Mucosa of rectum (tissue), 2 donors: ENCODE measurements around the gene CTIF.

Experiments
- H3K27ac ChIP-seq, 2 donors: one replicate each; pipeline ENCODE4 v1.7.0; 2013; ENCODE audit warnings: inconsistent platforms in 2 of 2, low read depth in 2 of 2, low read length in 2 of 2
- H3K27me3 ChIP-seq, 2 donors: one replicate each; pipeline ENCODE4 v1.7.0; 2013; ENCODE audit warnings: low read length in 2 of 2; ENCODE audit not compliant: control insufficient read depth in 2 of 2, insufficient read depth in 2 of 2
- H3K36me3 ChIP-seq, 2 donors: one replicate each; pipeline ENCODE4 v1.7.0; 2013; ENCODE audit warnings: low read length in 2 of 2; ENCODE audit not compliant: control insufficient read depth in 2 of 2, insufficient read depth in 2 of 2
- H3K4me1 ChIP-seq, 2 donors: one replicate each; pipeline ENCODE4 v1.7.0; 2013; ENCODE audit warnings: low read length in 2 of 2, mild to moderate bottlenecking in 1 of 2; ENCODE audit not compliant: control insufficient read depth in 2 of 2, insufficient read depth in 2 of 2
- H3K4me3 ChIP-seq, 2 donors: one replicate each; pipeline ENCODE4 v1.7.0; 2013; ENCODE audit warnings: low read length in 2 of 2
- H3K9ac ChIP-seq, 2 donors: one replicate each; pipeline ENCODE4 v1.7.0; 2013; ENCODE audit warnings: low read length in 2 of 2, low read depth in 1 of 2, mild to moderate bottlenecking in 1 of 2
- H3K9me3 ChIP-seq, 2 donors: one replicate each; pipeline ENCODE4 v1.7.0; 2013; ENCODE audit warnings: low read length in 2 of 2; ENCODE audit not compliant: control insufficient read depth in 2 of 2
- donor health status: healthy.
- donor health status: Normal muscosa, but diverticular disease.

The CTIF gene

GRCh38 chr18:48580782-48581181, 42.0 kb downstream of the CTIF start:
- H3K4me1 ChIP-seq, result no peaks in the 10 kb centered on the region
- H3K36me3 ChIP-seq, result no peaks in the 10 kb centered on the region
- H3K4me3 ChIP-seq, result no peak overlapping the region
- no peak overlapping the region for H3K27ac ChIP-seq
- H3K9ac ChIP-seq, result no peak overlapping the region
- no peaks in the 10 kb centered on the region for H3K27me3 ChIP-seq
- no peaks in the 10 kb centered on the region for H3K9me3 ChIP-seq

- no peak overlapping the region for H3K4me3 ChIP-seq
- no peak overlapping the region for H3K9ac ChIP-seq
- no peaks in the 10 kb centered on the region for H3K36me3 ChIP-seq
- no peaks in the 10 kb centered on the region for H3K27me3 ChIP-seq
- no peak overlapping the region for H3K27ac ChIP-seq
- H3K4me1 ChIP-seq, result no peaks in the 10 kb centered on the region
- H3K9me3 ChIP-seq, result no peaks in the 10 kb centered on the region
These were observed 42.4 kb downstream of the CTIF start for GRCh38 chr18:48581206-48581605.

DNA sequence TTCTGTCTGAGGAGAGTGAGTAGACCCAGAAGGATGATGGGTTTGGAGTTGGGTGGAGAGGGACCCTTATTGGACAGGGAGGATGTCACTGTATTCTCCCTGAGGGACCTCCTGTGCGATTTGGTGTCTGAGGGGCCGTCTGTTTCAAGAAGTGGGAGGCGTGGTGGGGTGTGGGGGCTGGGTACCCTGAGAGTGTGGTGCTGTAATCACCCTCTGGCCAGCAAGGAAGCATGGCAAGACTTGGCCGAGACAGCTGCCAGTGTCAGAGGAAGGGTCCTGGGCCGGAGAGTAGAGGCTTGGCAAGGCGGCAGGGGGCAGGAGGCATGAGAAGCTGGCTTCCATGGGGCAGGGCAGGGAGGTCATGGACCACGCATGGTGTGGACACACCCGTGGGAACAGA, 43.1 kb downstream of the CTIF start:
- Histone ChIP-seq H3K36me3 (no peaks in the 10 kb centered on the region), H3K27me3 (no peaks in the 10 kb centered on the region), H3K9me3 (no peaks in the 10 kb centered on the region), H3K4me3 (no peak overlapping the region), H3K27ac (no peak overlapping the region), H3K9ac (no peak overlapping the region), H3K4me1 (no peaks in the 10 kb centered on the region)

DNA sequence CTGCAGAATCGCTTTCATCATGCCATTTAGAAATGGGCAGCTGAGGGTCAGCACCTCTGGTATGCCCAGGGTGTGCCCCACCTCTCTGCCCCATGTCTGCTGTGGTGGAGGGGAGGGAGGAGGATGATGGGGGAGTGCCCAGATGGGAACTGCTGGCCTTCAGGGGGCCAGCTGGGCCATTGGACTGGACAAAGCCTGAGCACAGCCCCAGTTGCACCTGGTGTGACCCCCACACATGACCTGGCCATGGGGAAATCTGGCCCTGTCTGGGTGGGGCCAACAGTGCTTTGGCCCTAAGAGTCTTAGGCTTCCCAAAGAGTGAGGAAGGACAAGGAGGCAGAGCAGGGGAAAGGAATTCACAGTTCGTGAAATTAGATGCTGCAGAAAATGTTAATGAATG, 44.1 kb downstream of the CTIF start:
- no peak overlapping the region for H3K4me3 ChIP-seq
- no peaks in the 10 kb centered on the region for H3K27me3 ChIP-seq
- no peaks in the 10 kb centered on the region for H3K4me1 ChIP-seq
- H3K27ac ChIP-seq, result no peak overlapping the region
- no peak overlapping the region for H3K9ac ChIP-seq
- no peaks in the 10 kb centered on the region for H3K9me3 ChIP-seq
- no peaks in the 10 kb centered on the region for H3K36me3 ChIP-seq

DNA sequence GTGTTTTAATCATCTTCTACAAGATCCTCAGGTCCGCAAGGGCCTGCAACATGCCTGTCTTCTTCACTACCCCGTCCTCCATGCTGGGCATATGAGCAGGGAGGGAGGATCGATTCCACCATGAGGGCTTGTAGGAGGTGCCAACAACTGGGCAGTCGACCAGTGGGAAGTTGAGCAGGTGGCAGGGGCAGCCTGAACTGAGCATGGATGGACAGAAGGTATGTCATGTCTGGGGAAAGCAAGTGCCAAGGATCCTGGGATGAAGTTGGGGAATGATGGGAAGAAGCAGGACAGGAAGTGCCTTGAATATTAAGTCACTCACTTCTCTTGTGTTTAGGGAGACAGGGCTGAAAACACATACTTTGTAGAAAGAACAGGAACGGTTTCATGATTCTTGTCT, 44.7 kb downstream of the CTIF start:
- Histone ChIP-seq H3K4me3 (no peak overlapping the region), H3K27me3 (no peaks in the 10 kb centered on the region), H3K27ac (no peak overlapping the region), H3K9ac (no peak overlapping the region), H3K4me1 (no peaks in the 10 kb centered on the region), H3K36me3 (no peaks in the 10 kb centered on the region), H3K9me3 (no peaks in the 10 kb centered on the region)

DNA sequence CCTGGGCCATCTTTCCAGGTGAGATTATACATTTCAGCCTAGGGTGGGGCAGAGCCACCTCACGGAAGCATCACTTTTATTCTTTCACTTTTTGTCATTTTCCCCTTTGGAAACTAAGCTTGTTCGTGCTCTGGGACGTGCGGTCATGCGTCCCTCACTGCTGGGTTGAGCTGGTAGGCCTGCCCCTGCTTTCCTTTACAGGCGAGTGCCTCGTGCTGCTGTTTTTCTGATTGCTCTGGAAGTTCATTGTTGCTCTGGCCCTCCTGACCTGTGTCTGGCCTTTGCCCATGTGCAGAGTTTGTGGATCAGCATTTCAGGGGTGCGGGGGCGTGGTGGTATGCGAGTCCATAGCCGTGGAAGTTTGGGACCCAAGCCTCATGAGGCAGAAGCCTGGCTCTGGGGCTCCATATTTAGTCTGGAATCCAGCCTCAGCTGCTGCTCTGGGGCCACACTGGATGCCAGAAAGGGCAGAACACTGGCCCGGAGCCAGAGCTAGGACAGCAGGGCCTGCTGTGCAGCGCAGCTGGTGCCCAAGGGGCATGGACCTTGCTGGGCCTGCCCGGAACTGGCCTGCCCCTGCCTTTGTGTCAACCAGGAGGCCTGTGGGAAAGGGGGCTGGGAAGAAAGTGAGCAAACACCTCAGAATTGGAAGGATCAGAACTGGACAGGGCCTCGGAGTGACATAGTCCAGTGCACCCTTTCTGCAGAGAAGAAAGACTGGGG, 51.1 kb downstream of the CTIF start:
- H3K4me3 ChIP-seq, result no peak overlapping the region
- no peaks in the 10 kb centered on the region for H3K4me1 ChIP-seq
- H3K9ac ChIP-seq, result no peak overlapping the region
- H3K36me3 ChIP-seq, result no peaks in the 10 kb centered on the region
- H3K27ac ChIP-seq, result no peak overlapping the region
- H3K27me3 ChIP-seq, result no peaks in the 10 kb centered on the region
- H3K9me3 ChIP-seq, result no peaks in the 10 kb centered on the region

DNA sequence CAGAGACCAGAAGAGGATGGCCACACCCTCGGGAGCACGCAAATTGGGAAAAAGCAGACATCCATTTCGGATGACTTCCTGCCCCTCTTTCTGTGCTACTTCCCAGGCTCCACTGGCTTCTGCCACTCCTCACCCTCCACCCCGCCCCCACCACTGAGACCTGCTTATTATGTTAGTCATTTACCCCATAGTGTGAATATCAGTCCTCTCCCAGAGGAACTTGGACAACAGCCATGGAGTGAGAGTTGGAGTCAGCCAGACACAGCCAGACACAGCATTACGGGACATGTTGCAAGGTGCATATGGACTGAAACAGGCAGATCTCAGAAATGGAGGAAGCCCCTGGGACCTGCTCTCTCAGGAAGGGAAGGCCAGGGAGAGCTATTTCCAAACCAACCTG, 51.8 kb downstream of the CTIF start:
- Histone ChIP-seq H3K36me3 (no peaks in the 10 kb centered on the region), H3K4me1 (no peaks in the 10 kb centered on the region), H3K9me3 (no peaks in the 10 kb centered on the region), H3K9ac (no peak overlapping the region), H3K4me3 (no peak overlapping the region), H3K27me3 (no peaks in the 10 kb centered on the region), H3K27ac (no peak overlapping the region)

DNA sequence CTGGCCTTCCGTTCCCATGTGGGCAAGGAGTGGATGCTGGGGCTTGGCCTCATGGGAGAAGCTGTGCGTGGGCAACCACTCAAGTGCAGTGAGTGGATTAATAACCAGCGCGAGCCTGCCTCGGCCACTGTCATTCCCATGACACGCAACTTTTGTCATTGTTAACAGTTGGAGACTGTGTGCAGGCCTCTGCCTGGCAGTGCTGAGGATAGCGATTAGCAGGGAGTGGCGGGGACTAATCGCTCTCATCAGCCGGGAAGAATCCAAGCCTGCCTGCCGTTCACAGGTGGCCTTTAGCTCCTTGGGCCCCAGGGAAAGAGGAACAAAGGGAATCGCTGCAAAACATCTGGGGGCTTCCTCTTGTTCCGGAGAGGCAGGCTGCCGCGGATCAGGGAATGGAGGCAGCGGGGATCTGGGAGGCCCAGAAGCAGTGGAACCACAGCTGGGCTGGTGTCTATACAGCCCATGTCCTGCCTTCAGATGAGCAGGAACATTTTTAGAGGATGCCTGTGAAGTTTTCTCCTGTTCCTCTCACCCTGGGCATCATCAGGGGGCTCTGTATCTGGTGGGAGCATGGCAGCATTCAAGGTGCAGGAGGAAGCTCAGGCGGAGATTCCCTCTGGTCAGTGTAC, 53.8 kb downstream of the CTIF start:
- Histone ChIP-seq H3K27ac (no peak overlapping the region), H3K9me3 (no peaks in the 10 kb centered on the region), H3K27me3 (no peaks in the 10 kb centered on the region), H3K4me1 (no peaks in the 10 kb centered on the region), H3K4me3 (no peak overlapping the region), H3K9ac (no peak overlapping the region), H3K36me3 (no peaks in the 10 kb centered on the region)

- Histone ChIP-seq H3K9ac (no peak overlapping the region), H3K4me3 (no peak overlapping the region), H3K36me3 (no peaks in the 10 kb centered on the region), H3K4me1 (no peaks in the 10 kb centered on the region), H3K9me3 (no peaks in the 10 kb centered on the region), H3K27me3 (no peaks in the 10 kb centered on the region), H3K27ac (no peak overlapping the region)
These were observed 55.8 kb downstream of the CTIF start for GRCh38 chr18:48594471-48595094.

- Histone ChIP-seq H3K9me3 (no peaks in the 10 kb centered on the region), H3K36me3 (no peaks in the 10 kb centered on the region), H3K9ac (no peak overlapping the region), H3K4me1 (no peaks in the 10 kb centered on the region), H3K27ac (no peak overlapping the region), H3K4me3 (no peak overlapping the region), H3K27me3 (no peaks in the 10 kb centered on the region)
These were observed 56.9 kb downstream of the CTIF start for GRCh38 chr18:48595703-48596218.
